ENCODE measurements around the gene ZNF197. TPM values are rescaled to one million over a fixed set of nuclear protein-coding genes. Genes with fewer than 3 reads are reported as not detected.

Gene ZNF197
- total RNA-seq, 6 experiments from 2014 or later: 12.0 to 13.5 (median 12.2) TPM

- Mint-ChIP-seq H3K4me3 (peak overlapping the region; percentile 98), H3K9me3 (no peaks in the 10 kb centered on the region), H3K27me3 (ENCODE audit: insufficient read depth) (no peaks in the 10 kb centered on the region), H3K27ac (no peak overlapping the region; the same call in 1 of the 2 replicates), H3K36me3 (ENCODE audit: low read depth) (peaks cover 63% of the 10 kb centered on the region), H3K4me1 (ENCODE audit: low read depth) (peaks cover 22% of the 10 kb centered on the region)
- DNase-seq: no peak
- TF ChIP-seq CTCF (IDR thresholded peaks at IDR 0.05): no peak
Observed at GRCh38 chr3:44649709-44650108, 24.9 kb downstream of the ZNF197 start.

- peaks cover 2% of the 10 kb centered on the region; the same call in 1 of the 2 replicates for H3K27me3 Mint-ChIP-seq (ENCODE audit: insufficient read depth)
- H3K36me3 Mint-ChIP-seq (ENCODE audit: low read depth): peaks cover 78% of the 10 kb centered on the region
- H3K9me3 Mint-ChIP-seq: peaks cover 25% of the 10 kb centered on the region
- DNase-seq: no peak
- no peak overlapping the region for H3K4me3 Mint-ChIP-seq
- no peak overlapping the region for H3K27ac Mint-ChIP-seq
- peaks cover 10% of the 10 kb centered on the region for H3K4me1 Mint-ChIP-seq (ENCODE audit: low read depth)
- no peak for TF ChIP-seq CTCF (IDR thresholded peaks at IDR 0.05)
Observed at GRCh38 chr3:44654039-44654438, 29.2 kb downstream of the ZNF197 start.

- no peak for DNase-seq
- H3K27me3 Mint-ChIP-seq (ENCODE audit: insufficient read depth): peaks cover 2% of the 10 kb centered on the region; the same call in 1 of the 2 replicates
- H3K27ac Mint-ChIP-seq: no peak overlapping the region
- H3K4me1 Mint-ChIP-seq (ENCODE audit: low read depth): no peaks in the 10 kb centered on the region
- peaks cover 89% of the 10 kb centered on the region for H3K36me3 Mint-ChIP-seq (ENCODE audit: low read depth)
- no peak overlapping the region for H3K4me3 Mint-ChIP-seq
- no peak for TF ChIP-seq CTCF (IDR thresholded peaks at IDR 0.05)
- H3K9me3 Mint-ChIP-seq: peaks cover 55% of the 10 kb centered on the region
Observed at GRCh38 chr3:44659015-44659414, 34.2 kb downstream of the ZNF197 start.

- no peak overlapping the region for H3K27ac Mint-ChIP-seq
- H3K9me3 Mint-ChIP-seq: peaks cover 57% of the 10 kb centered on the region
- peaks cover 2% of the 10 kb centered on the region; the same call in 1 of the 2 replicates for H3K27me3 Mint-ChIP-seq (ENCODE audit: insufficient read depth)
- H3K4me1 Mint-ChIP-seq (ENCODE audit: low read depth): no peaks in the 10 kb centered on the region
- DNase-seq: no peak
- no peak for TF ChIP-seq CTCF (IDR thresholded peaks at IDR 0.05)
- peaks cover 89% of the 10 kb centered on the region for H3K36me3 Mint-ChIP-seq (ENCODE audit: low read depth)
- no peak overlapping the region for H3K4me3 Mint-ChIP-seq
Observed at GRCh38 chr3:44659434-44659833, 34.6 kb downstream of the ZNF197 start.

GRCh38 chr3:44661189-44661588 is 36.4 kb downstream of the ZNF197 start:
- no peak for DNase-seq
- peaks cover 2% of the 10 kb centered on the region; the same call in 1 of the 2 replicates for H3K27me3 Mint-ChIP-seq (ENCODE audit: insufficient read depth)
- peaks cover 93% of the 10 kb centered on the region for H3K36me3 Mint-ChIP-seq (ENCODE audit: low read depth)
- H3K4me1 Mint-ChIP-seq (ENCODE audit: low read depth): peaks cover 3% of the 10 kb centered on the region
- TF ChIP-seq CTCF (IDR thresholded peaks at IDR 0.05): peak; percentile 39; the same call in 1 of the 2 replicates
- peaks cover 58% of the 10 kb centered on the region for H3K9me3 Mint-ChIP-seq
- H3K4me3 Mint-ChIP-seq: no peak overlapping the region
- no peak overlapping the region for H3K27ac Mint-ChIP-seq

- peaks cover 34% of the 10 kb centered on the region for H3K9me3 Mint-ChIP-seq
- H3K27ac Mint-ChIP-seq: no peak overlapping the region
- H3K4me1 Mint-ChIP-seq (ENCODE audit: low read depth): peaks cover 18% of the 10 kb centered on the region
- H3K4me3 Mint-ChIP-seq: no peak overlapping the region
- no peak for TF ChIP-seq CTCF (IDR thresholded peaks at IDR 0.05)
- DNase-seq: no peak
- no peaks in the 10 kb centered on the region; the same call in none of the 2 replicates for H3K27me3 Mint-ChIP-seq (ENCODE audit: insufficient read depth)
- H3K36me3 Mint-ChIP-seq (ENCODE audit: low read depth): peaks cover 71% of the 10 kb centered on the region
Observed at GRCh38 chr3:44665173-44665572, 40.3 kb downstream of the ZNF197 start.

All from HFFc6 (cell line).